ENCODE measurements around the gene PCDHA1. TPM values are rescaled to one million over a fixed set of nuclear protein-coding genes. Genes with fewer than 3 reads are reported as not detected.

Gene PCDHA1
- total and polyA plus RNA-seq, 2 of the 13 experiments (the other 11 are each of a cell fraction or from before 2014, with no cell fraction given) = not detected

DNA sequence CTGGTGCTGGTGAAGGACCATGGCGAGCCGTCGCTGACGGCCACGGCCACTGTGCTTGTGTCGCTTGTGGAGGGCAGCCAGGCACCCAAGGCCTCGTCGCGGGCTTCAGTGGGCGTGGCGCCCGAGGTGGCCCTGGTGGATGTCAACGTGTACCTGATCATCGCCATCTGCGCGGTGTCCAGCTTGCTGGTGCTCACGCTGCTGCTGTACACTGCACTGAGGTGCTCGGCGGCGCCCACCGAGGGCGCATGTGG is 72.0 kb downstream of the PCDHA1 start:
- no peaks in the 10 kb centered on the region for H3K9me3 ChIP-seq (ENCODE audit: low read length)

DNA sequence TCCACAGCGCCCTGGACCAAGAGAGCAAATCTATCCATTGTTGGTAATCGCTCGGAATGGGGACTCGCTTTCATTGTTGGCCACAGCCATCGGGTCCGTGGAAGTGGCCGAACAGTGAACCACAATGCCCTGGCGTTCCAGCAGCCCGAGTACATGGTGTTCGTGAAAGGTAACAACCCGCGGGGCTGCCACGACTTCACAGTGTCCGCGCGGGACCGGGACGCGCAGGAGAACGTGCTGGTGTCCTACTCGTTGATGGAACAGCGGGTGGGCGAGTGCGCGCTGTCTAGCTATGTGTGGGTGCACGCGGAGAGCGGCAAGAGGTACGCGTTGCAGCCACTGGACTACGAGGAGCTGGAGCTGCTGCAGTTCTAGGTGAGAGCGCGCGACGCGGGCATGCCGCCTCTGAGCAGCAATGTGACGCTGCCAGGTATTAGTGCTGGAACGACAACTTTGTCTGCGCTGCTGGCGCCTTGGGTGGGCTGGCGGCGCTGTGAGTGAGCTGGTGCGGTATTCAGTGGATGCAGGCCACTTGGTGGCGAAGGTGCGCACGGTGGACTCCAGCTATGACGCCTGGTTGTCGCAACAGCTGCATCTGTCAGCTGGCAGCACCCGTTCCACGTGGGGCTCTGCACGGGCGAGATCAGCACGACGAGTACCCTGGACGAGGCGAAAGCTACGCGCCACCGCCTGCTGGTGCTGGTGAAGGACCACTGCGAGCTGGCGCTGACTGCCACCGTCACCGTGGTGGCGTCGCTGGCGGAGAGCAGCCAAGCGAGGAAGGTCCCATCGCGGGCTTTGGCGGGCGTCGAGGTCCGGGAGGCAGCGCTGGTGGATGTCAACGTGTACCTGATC is 76.7 kb downstream of the PCDHA1 start:
- no peaks in the 10 kb centered on the region for H4K20me1 ChIP-seq (ENCODE audit: insufficient read depth, low read length)
- no peak overlapping the region for H3K4me3 ChIP-seq (replicated peaks in 1 of 3; ENCODE audit: insufficient read depth in 1 of 3, low read depth in 2 of 3, low read length in 3 of 3)
- DNase-seq (ENCODE audit: low spot score) = no peak
- ChIA-PET CTCF (ENCODE audit: low intra/inter-chr PET ratio, low total read pairs) (no interaction called here), POLR2A (no interaction called here)
- no peaks in the 10 kb centered on the region for H3K79me2 ChIP-seq (ENCODE audit: insufficient read depth, low read length)
- H3K27me3 ChIP-seq (ENCODE audit: control insufficient read depth in 1 of 2, insufficient read depth in 2 of 2, low read length in 2 of 2) = no peaks in the 10 kb centered on the region
- H3K27ac ChIP-seq (ENCODE audit: extremely low read length, insufficient read depth, low read length) = no peak overlapping the region
- no TSS peak for BruUV-seq (replicated peaks)
- ATAC-seq = no peak
- H3K4me2 ChIP-seq (ENCODE audit: low read depth, low read length) = no peak overlapping the region
- H3K36me3 ChIP-seq (replicated peaks in 1 of 2; ENCODE audit: control insufficient read depth in 1 of 2, insufficient read depth in 2 of 2, low read length in 2 of 2) = no peaks in the 10 kb centered on the region
- H3K9me3 ChIP-seq (ENCODE audit: low read length) = no peaks in the 10 kb centered on the region
- H3K4me1 ChIP-seq (ENCODE audit: insufficient read depth, low read length) = no peaks in the 10 kb centered on the region
- H2AFZ ChIP-seq (ENCODE audit: low read length) = no peak overlapping the region
- FAIRE-seq = no peak
- intact Hi-C loops (cut with micrococcal nuclease; ENCODE audit: unreplicated experiment) (no loop called here), in situ Hi-C loops (cut with HindIII; ENCODE audit: extremely low pct_ligation_motif_present, low pct_unique_long_range_greater_than_20kb) (no loop called here)
- 83% methylated on average over 50 of the region's 76 CpGs for WGBS (ENCODE audit: low lambda C conversion rate)
- H3K9ac ChIP-seq (ENCODE audit: insufficient read depth, low read depth, low read length) = no peak overlapping the region
- TF ChIP-seq ARNT2 (CRISPR knock-in tag; IDR thresholded peaks at IDR 0.05; ENCODE audit: low read depth) (no peak), ZNF724P (CRISPR knock-in tag; IDR thresholded peaks at IDR 0.05; ENCODE audit: borderline replicate concordance) (no peak), HOXA9 (CRISPR knock-in tag; IDR thresholded peaks at IDR 0.05; ENCODE audit: borderline replicate concordance) (no peak), ZNF557 (CRISPR knock-in tag; IDR thresholded peaks at IDR 0.05) (no peak), FOXK1 (CRISPR knock-in tag; IDR thresholded peaks at IDR 0.05; ENCODE audit: borderline replicate concordance, low read depth) (no peak), XRCC5 (optimal IDR thresholded peaks at IDR 0.05; ENCODE audit: low read length) (no peak), SIN3A (IDR thresholded peaks at IDR 0.05; ENCODE audit: borderline replicate concordance, low read depth, low read length) (no peak), KLF9 (CRISPR knock-in tag; IDR thresholded peaks at IDR 0.05; ENCODE audit: low read depth) (no peak), POGZ (CRISPR knock-in tag; IDR thresholded peaks at IDR 0.05) (no peak), ZFY (CRISPR knock-in tag; IDR thresholded peaks at IDR 0.05) (no peak), RFX3 (CRISPR knock-in tag; IDR thresholded peaks at IDR 0.05) (no peak), ZNF136 (CRISPR knock-in tag; IDR thresholded peaks at IDR 0.05; ENCODE audit: low read depth) (no peak), KMT2A (CRISPR knock-in tag; IDR thresholded peaks at IDR 0.05) (no peak), ZNF891 (CRISPR knock-in tag; IDR thresholded peaks at IDR 0.05) (no peak)

More for the DNA sequence above, 72.0 kb downstream of the PCDHA1 start:
- no TSS peak for BruUV-seq (replicated peaks)
- no peaks in the 10 kb centered on the region for H3K27me3 ChIP-seq (ENCODE audit: control insufficient read depth in 1 of 2, insufficient read depth in 2 of 2, low read length in 2 of 2)
- no peak for ATAC-seq
- whole genome bisulfite sequencing (ENCODE audit: low lambda C conversion rate) = 78% methylated on average over 15 of the region's 22 CpGs
- no peak overlapping the region for H3K27ac ChIP-seq (ENCODE audit: extremely low read length, insufficient read depth, low read length)
- no peak overlapping the region for H3K4me3 ChIP-seq (replicated peaks in 1 of 3; ENCODE audit: insufficient read depth in 1 of 3, low read depth in 2 of 3, low read length in 3 of 3)
- in situ Hi-C loops (cut with HindIII; ENCODE audit: extremely low pct_ligation_motif_present, low pct_unique_long_range_greater_than_20kb) (no loop called here), intact Hi-C loops (cut with micrococcal nuclease; ENCODE audit: unreplicated experiment) (no loop called here)
- H3K9ac ChIP-seq (ENCODE audit: insufficient read depth, low read depth, low read length) = no peak overlapping the region
- CTCF ChIA-PET (ENCODE audit: low intra/inter-chr PET ratio, low total read pairs) = no interaction called here
- H2AFZ ChIP-seq (ENCODE audit: low read length) = no peak overlapping the region
- no peak for DNase-seq (ENCODE audit: low spot score)
- TF ChIP-seq, protein P1, sequence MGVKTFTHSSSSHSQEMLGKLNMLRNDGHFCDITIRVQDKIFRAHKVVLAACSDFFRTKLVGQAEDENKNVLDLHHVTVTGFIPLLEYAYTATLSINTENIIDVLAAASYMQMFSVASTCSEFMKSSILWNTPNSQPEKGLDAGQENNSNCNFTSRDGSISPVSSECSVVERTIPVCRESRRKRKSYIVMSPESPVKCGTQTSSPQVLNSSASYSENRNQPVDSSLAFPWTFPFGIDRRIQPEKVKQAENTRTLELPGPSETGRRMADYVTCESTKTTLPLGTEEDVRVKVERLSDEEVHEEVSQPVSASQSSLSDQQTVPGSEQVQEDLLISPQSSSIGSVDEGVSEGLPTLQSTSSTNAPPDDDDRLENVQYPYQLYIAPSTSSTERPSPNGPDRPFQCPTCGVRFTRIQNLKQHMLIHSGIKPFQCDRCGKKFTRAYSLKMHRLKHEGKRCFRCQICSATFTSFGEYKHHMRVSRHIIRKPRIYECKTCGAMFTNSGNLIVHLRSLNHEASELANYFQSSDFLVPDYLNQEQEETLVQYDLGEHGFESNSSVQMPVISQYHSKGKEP (CRISPR knock-in tag; IDR thresholded peaks at IDR 0.05) = no peak
- TF ChIP-seq ATM (IDR thresholded peaks at IDR 0.05; ENCODE audit: borderline replicate concordance) = no peak
- no peak for TF ChIP-seq HMGA1 (CRISPR knock-in tag; conservative IDR thresholded peaks at IDR 0.05)
- TF ChIP-seq SP5 (CRISPR knock-in tag; IDR thresholded peaks at IDR 0.05; ENCODE audit: borderline replicate concordance, low read depth) = no peak
- no peak for TF ChIP-seq FOXM1 (CRISPR knock-in tag; IDR thresholded peaks at IDR 0.05)
- no peaks in the 10 kb centered on the region for H4K20me1 ChIP-seq (ENCODE audit: insufficient read depth, low read length)
- H3K79me2 ChIP-seq (ENCODE audit: insufficient read depth, low read length) = no peaks in the 10 kb centered on the region
- FAIRE-seq = no peak
- POLR2A ChIA-PET = no interaction called here
- H3K36me3 ChIP-seq (replicated peaks in 1 of 2; ENCODE audit: control insufficient read depth in 1 of 2, insufficient read depth in 2 of 2, low read length in 2 of 2) = no peaks in the 10 kb centered on the region
- no peak overlapping the region for H3K4me2 ChIP-seq (ENCODE audit: low read depth, low read length)
- H3K4me1 ChIP-seq (ENCODE audit: insufficient read depth, low read length) = no peaks in the 10 kb centered on the region
